ENCODE data around the gene RAB3C.

Gene RAB3C

GRCh38 chr5:58778888-58779287 is 196.0 kb downstream of the RAB3C start:
- H3K4me3 ChIP-seq (ENCODE audit: low read depth, low read length) = no peak overlapping the region
- TF ChIP-seq, protein P1, sequence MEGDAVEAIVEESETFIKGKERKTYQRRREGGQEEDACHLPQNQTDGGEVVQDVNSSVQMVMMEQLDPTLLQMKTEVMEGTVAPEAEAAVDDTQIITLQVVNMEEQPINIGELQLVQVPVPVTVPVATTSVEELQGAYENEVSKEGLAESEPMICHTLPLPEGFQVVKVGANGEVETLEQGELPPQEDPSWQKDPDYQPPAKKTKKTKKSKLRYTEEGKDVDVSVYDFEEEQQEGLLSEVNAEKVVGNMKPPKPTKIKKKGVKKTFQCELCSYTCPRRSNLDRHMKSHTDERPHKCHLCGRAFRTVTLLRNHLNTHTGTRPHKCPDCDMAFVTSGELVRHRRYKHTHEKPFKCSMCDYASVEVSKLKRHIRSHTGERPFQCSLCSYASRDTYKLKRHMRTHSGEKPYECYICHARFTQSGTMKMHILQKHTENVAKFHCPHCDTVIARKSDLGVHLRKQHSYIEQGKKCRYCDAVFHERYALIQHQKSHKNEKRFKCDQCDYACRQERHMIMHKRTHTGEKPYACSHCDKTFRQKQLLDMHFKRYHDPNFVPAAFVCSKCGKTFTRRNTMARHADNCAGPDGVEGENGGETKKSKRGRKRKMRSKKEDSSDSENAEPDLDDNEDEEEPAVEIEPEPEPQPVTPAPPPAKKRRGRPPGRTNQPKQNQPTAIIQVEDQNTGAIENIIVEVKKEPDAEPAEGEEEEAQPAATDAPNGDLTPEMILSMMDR (IDR thresholded peaks at IDR 0.05; ENCODE audit: low read depth, low read length) = no peak
- no peak for DNase-seq (ENCODE audit: low read depth, low spot score)
- in situ Hi-C loops (cut with HindIII; ENCODE audit: low sequenced_read_pairs) = no loop called here

GRCh38 chr5:58786035-58786434 is 203.2 kb downstream of the RAB3C start:
- no peak for DNase-seq (ENCODE audit: low read depth, low spot score)
- in situ Hi-C loops (cut with HindIII; ENCODE audit: low sequenced_read_pairs) = no loop called here
- no peak overlapping the region for H3K4me3 ChIP-seq (ENCODE audit: low read depth, low read length)
- TF ChIP-seq, protein P1 (IDR thresholded peaks at IDR 0.05; ENCODE audit: low read depth, low read length) = no peak

DNA sequence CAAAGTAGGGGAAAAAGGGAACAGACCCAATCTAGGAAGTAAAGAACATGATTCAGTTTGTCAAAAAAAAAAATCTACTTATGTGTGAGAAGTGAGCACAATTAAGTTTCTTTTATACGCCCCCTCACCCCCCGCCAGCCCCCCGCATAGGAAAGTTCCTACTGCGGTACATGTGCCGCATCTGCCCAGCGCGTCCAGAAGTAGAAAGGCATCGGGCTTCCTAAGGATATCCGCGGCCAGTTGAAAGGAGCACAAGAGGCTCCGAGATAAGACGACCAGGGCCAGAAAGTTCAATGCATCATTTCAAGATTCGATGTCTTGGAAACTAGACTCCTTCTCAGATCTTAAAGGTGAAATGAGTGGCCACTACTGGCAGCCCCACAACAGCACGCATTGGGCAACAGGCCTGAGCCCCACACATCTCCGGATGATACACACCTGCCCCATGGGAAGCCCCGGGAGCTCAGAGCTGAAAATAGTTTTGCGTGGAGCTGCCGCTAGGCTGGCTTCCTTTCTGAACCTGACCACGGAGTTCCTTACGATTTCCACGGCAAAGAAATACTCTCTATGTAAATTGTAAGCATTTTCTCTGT is 203.9 kb downstream of the RAB3C start:
- H3K4me3 ChIP-seq (ENCODE audit: low read depth, low read length) = no peak overlapping the region
- TF ChIP-seq, protein P1 (IDR thresholded peaks at IDR 0.05; ENCODE audit: low read depth, low read length) = no peak
- no peak for DNase-seq (ENCODE audit: low read depth, low spot score)
- in situ Hi-C loops (cut with HindIII; ENCODE audit: low sequenced_read_pairs) = no loop called here

DNA sequence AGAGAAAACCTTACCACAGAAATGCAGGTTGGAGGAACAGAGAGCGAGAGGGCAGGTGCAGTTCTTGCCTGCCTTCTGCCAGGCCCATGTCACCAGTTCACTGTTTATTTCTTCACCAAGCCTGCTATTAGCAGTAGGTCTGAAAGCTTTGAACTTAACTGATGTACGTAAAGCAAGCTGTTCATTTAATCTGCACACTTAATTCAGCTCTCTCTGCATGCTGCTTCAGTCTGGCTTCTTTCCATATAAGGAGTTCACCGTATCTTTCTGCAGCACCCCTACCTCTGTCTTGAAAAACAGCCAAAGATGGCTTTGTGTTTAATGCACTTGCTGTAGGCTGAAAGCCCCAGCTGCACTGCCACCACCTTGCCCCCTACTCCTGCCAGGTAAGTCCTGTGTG is 205.1 kb downstream of the RAB3C start:
- no peak for DNase-seq (ENCODE audit: low read depth, low spot score)
- no peak overlapping the region for H3K4me3 ChIP-seq (ENCODE audit: low read depth, low read length)
- TF ChIP-seq, protein P1 (IDR thresholded peaks at IDR 0.05; ENCODE audit: low read depth, low read length) = no peak
- in situ Hi-C loops (cut with HindIII; ENCODE audit: low sequenced_read_pairs) = no loop called here

GRCh38 chr5:58793888-58794657 is 211.2 kb downstream of the RAB3C start:
- no peak overlapping the region for H3K4me3 ChIP-seq (ENCODE audit: low read depth, low read length)
- TF ChIP-seq, protein P1 (IDR thresholded peaks at IDR 0.05; ENCODE audit: low read depth, low read length) = no peak
- no peak for DNase-seq (ENCODE audit: low read depth, low spot score)
- in situ Hi-C loops (cut with HindIII; ENCODE audit: low sequenced_read_pairs) = no loop called here

DNA sequence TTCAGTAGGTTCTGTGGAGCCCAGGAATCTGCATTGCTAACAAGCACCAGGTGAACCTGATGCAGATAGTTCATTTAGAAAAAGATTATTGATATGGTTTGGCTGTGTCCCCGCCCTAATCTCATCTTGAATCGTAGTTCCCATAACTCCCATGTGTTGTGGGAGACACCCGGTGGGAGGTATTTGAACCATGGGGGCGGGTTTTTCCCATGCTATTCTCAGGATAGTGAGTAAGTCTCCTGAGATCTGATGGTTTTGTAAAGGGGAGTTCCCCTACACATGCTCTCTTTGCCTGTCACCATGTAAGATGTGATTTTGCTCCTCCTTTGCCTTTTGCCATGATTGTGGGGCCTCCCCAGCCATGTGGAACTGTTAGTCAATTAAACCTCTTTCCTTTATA is 212.0 kb downstream of the RAB3C start:
- in situ Hi-C loops (cut with HindIII; ENCODE audit: low sequenced_read_pairs) = no loop called here
- no peak for DNase-seq (ENCODE audit: low read depth, low spot score)
- TF ChIP-seq, protein P1 (IDR thresholded peaks at IDR 0.05; ENCODE audit: low read depth, low read length) = no peak
- no peak overlapping the region for H3K4me3 ChIP-seq (ENCODE audit: low read depth, low read length)
